Activated T-cell treated with anti-CD3 and anti-CD28 coated beads, Interleukin-2, amount 50 U/mL, for 48 hours (primary cell): Measurements from ENCODE around the gene SEBOX.
A peak's percentile ranks its signal among the peaks of the same experiment; 100 is the strongest.

Source experiments
- DNase-seq, 2 experiments: peaks; one replicate each; pipeline ENCODE4 v3.0.0-alpha.2; 2020

Gene SEBOX

DNA sequence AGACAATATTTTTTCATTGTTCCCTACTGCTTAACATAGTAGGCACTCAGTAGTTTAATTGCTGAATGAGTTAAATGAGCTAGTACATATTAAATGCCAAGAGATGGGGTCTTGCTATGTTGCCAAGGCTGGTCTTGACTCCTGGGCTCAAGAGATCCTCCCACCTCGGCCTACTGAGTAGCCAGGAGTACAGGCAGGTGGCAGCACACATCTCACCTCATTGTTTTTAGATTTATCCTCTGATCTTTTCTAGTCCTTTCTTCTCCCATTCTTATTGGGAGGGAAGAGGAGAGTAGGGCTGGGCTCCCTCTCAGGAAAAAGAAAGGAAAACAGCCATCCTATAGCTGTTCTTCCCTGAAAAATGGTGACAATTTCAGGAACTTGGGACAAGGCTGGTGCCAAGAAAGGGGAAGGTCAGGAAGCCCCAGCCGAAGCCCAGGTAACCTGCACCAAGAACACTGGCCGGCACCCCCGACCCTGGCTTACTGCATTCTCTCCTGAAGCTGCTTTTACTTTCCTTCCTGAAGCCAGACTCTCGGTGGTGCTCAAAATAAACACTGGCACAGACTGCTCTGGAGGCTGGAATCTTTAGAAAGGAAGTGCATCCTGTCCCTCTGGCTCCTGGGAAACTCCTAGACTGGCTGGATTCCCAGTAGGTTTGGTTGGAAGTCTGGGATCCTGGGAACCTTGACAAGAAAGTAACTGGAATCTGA is 26.8 kb downstream of the SEBOX start:
- DNase-seq, result no peak

DNA sequence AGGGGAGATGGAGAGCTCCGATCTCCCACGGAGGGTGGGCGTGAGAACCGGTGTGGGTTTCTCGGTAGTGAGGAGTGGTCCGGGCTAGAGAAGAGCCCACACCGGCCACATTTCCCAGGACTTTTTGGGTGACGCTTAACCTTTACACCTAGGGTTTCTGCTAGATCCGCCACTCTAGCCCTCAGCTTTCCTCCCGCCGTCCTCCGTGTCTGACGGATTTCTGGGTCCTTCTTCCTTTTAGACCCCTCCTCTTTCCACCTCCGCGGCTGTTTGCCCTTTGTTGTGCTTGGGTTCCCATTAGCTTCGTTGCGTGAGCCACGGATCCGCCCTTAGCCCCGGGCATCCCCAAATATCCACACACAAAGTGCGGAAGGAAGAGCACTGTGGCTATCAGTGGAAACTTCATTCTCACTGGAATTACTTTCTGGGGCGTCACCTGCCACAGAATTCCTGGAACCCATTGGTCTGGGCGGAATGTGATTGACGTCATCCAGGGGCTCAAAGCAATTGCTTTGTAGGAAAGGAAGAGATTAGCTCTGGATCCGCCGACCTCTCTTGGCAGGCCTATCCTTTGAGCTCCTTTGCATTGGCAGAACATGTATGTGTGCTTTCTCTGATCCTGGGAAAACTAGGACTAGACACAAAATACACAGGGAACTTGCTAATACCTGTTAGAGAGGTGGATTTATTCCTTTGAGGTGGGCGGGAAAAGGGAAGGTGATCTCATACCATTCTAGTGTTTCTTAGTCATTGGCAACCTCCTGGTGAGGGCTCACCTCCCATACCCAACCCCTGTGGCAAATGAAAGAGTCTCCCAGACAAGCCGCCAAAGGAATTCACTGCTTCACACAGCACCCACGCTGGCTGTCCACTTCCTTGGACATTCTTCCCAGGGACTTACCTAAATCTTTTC is 28.8 kb downstream of the SEBOX start:
- peak in 1 of 2 experiments; percentile 43 for DNase-seq

DNA sequence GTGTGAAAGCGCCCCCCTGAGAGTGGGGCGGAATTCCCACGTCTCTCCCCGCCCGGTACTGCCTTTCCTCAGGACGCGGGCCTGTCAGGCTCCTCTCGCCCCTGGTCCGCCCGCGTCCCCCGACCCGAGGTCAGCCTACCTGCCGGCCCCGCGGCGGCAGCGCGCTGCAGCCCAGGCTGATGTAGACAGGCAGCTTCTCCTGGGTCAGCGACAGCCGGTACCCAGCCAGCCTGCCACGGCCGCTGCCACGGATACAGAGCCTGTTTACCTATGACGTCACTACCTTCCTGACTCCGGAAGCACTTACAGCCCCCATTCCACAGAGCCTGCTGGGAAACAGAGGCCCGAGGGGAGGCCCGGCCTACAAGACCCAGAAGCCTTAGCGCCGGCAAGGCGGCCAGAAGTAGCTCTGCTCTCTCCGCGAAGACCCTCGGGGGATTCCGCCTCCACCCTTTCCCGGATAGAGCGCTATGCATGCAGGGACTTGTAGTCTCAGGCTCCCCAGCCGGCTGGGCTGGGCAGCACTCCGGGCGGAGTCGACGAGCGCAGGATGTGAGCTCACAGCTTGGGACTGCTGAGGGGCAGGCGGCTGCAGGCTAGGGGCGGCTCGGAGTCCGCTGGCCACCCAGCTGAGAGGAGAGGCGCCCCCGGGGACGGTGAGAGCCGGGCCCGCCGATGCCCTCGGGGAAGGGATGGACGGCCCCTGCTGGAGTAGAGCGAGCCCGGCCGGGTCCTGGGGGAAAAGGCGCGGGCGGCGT is 29.6 kb downstream of the SEBOX start, which contains the start of the genes IFT20 and TNFAIP1:
IFT20 (minus strand) TSS at position 272 of the 758 bp plus-strand sequence. CDS start 3,487 bp downstream, outside the sequence.
TNFAIP1 (plus strand) TSS at position 561 of the 758 bp plus-strand sequence. CDS start 3,761 bp downstream, outside the sequence.
- DNase-seq, result peak; percentile 96 to 97

DNA sequence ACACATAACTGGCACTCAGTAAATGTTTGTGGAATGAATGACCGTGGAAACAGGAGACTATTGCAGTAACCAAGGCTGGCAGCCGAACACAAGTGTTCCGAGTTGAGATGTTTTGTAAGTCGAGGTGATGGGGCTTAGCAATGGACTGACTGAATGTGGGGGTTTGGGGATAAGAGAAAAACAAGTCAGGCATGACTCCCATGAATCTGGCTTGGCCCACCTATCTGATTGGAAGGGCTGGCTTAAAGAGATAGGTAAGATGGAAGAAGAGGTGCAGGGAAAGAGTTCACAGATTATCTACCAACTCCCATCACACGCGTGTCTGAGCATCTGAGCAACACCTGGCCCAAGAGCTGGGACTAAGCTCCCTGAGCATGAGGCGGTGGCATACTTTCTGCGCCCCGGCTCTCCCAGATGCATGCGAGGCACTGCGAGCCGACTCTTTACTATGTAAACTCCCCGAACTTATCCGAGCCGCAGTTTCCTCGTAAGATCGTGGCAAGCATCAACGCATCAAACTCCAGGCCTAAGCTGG is 30.3 kb downstream of the SEBOX start:
- no peak for DNase-seq

DNA sequence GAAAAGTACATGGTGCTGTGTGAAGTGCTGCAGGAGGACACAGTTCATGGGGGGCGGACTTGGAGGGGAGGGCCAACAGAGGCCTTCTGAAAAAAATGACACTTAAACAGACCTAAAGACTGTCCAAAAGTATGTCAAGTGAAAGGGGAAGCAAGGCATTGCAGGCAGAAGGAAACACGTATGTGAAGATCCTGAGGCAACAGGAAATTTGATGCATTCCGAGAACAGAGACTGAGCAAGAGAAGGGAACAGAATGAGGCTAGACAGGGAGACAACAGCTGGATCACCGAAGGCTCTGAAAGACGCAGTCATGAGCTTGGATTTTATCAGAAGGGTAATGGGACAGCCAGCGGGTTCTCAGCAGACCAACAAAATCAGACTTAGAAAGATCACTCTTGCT is 30.8 kb downstream of the SEBOX start:
- no peak for DNase-seq

DNA sequence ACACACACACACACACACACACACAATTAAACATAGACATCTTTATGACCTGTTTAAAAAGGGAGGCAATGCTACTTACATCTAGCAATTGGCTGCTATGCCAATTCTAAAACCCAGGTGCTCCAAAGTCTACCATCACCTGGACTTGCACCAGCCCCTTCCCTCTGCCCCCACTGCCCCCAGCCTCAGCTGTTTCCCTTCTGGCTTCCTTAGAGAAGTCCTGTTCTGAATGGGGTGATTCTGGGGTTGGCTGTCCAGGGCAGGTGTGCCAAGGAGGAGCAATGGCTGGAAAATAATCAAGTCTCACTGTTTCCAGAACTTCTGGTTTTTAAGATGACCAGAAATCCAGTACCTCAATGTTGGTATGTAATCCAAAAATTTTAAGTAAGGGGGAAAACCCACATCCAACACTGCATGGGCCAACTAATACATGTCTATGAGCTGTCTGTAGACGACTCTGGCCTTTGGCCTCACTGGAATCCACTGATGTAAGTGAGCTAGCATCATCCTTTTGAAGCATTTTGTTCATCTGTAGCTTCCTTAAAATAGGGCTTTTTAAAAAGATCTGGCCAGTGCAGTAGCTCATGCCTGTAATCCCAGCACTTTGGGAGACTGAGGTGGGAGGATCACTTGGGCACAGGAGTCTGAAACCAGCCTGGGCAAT is 31.8 kb downstream of the SEBOX start:
- no peak for DNase-seq

DNA sequence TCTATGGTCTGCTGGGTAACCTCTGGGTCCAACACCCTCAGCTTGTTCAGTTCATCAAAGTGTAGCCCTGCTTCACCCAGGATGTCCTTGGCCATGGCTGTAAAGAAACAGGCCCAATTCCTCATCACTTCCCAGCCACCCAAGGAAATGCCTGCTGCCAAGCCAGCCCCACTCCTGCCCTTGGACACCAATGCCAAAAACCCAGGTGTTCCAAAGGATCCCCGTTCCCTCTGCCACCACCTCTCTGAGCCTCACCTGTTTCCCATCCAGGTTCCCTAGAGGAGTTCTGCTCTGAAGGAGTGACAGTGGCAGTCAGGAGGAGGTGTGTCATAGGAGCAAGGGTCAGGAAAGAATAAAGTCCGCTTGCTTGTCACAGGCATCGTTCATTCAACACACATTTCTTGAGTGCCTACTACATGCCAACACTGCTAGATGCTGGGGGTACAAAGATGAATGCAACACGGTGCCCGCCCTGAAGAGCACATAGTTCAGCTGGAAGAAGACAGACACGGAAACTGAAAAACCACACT is 33.0 kb downstream of the SEBOX start:
- no peak for DNase-seq

DNA sequence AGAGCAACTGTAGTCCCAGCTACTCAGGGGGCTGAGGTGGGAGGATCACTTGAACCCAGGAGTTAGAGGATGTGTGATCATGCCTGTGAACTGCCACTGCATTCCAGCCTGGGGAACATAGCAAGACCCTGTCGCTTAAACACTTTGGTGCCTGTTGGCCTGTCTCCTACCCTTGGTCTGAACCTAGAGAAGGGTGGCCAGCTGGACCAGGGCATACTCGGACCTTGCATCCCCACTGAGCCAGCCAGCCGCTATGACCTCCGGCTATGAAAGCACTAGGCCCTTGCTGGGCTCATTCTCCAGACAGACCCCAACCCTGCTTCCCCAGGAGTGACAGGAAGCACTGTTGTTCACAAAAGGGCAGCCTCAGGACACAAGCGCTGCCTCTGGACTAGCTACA is 34.3 kb downstream of the SEBOX start:
- DNase-seq, result no peak

DNA sequence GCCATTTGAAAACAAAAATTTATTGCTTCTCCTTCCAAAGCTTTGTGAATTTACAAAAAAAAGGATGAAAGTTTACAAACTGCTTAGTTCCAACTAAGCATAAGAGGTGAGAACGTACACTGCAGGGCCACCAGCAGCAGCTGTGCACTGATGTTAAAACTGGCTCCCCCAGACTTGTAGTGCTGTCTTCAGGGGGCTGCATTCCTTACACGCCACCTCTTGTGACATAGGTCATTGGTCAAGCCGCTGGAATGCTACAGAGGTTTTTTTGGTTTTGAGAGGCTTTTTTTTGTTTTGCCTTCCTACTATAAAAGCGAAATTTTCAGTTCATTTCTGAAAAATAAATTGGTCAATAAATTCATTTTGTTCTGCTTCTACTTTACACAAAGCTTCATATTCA is 36.7 kb downstream of the SEBOX start:
- DNase-seq, result no peak

DNA sequence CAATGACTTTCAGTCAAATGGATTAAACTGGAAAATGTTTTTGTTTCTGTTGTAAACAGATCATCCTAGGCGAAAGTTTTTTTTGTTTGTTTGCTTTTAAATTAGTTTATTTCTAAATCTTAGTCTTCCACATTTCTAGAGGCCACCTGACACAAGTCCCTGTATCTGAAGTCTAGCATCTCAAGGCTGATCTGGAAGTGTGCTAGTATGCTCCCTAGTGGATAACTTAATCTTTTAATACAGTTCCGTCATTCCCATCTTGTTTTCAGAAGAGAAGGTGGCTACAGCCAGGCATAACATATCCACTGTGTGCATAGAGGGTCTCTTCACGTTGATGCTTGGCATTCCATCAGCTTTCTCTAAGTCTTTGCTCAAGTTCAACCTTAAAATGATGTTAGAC is 37.3 kb downstream of the SEBOX start:
- peak in 1 of 2 experiments; percentile 5 for DNase-seq

DNA sequence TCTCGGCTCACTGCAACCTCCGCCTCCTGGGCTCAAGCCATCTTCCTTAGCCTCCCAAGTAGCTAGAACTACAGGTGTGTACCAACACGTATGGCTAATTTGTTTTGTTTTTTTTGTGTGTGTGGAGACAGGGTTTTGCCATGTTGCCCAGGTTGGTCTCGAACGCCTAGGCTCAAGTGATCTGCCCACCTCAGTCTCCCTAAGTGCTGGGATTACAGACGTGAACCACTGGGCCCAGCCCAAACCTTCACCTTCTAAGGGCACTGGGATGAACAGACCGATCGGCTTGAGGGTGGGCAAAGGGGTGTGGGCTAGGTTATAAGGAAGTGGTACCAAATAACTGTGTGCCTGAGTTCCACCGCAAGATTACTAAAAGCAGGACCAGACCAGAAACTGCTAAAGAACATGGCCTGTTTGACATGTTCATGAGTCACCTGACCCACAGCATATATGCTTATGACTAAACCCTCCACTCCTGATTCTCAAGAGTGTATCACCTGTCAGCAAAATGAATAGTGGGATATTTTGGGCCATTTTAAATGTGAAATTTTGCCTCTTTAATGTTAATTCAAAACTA is 37.9 kb downstream of the SEBOX start:
- DNase-seq, result peak; percentile 54 to 57

DNA sequence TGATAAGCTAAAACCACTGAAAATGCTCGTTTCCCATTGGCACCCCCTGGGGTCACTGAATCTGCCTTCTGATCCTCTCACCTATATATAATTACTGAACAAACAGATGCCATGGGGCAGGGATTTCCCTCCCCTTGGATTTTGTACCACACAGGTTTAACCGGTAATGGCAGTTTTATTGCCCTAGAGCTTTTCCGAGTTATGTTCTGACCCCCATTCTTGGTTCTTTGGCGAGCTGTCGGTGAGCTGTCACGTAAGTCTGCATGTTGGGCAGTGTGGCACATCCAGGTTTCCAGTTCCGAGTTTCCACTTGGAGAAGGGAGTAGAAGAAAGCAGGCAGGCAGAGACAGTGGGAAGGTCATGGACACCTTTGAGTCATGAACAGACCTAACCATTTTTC is 38.9 kb downstream of the SEBOX start:
- DNase-seq, result peak; percentile 12 to 14

DNA sequence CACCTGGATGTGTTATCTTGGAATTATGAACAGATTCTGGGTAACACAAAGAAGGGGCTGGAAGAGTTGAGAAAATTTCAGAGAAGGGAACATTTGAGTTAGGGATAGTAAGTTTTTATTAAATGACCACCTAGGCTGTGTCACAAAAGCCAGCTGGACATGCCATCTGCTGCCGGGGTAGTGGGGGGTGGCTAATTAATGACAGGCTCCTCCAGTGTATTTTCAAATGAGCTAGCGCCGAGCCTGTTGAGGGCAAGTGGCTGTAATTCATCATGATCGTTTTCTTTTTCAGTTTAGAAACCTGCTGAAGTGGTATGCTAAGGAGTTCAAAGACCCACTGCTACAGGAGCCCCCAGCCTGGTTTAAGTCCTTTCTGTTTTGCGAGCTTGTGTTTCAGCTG is 39.8 kb downstream of the SEBOX start:
- DNase-seq, result no peak

DNA sequence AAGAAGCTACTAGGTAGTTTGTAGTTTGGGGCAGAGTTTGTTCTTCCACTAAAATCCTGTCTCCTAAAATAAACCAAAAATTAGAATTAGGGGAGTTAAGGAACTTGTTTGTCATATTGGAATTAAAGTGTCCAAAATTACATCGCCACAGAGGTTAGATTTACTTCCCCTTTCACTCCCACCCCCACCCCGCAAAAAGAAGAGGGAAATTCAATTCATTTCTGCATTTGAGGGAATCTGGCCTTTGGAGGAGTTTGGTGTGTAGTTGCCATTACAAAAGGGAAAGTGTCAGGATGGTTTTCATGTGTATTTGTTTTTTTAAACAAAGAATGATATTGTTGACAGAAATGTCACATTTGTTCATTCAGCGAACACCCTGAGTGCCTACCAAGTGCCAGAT is 40.2 kb downstream of the SEBOX start:
- no peak for DNase-seq

DNA sequence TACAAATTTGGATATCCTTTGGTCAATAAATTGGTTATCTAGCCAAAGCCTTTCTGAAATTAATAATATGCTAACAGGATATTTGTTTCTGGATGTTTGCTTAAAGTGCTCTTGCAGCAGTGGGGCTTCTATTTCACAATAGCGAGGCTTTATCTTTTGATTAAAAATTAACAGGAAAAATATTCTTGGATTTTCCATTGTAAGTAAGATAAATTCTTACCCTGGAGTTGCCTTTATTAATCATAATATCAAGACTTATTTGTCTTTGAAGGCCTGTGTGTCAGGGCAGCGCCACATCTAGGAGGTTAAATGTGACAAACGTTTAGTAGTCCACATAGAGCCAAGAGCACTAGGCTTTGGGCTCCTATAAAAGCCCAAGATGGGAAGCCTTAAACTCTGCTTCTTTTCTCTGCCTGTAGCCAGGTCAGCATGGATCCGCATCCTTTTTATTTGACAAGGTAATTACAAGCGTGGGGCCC is 40.7 kb downstream of the SEBOX start:
- no peak for DNase-seq

DNA sequence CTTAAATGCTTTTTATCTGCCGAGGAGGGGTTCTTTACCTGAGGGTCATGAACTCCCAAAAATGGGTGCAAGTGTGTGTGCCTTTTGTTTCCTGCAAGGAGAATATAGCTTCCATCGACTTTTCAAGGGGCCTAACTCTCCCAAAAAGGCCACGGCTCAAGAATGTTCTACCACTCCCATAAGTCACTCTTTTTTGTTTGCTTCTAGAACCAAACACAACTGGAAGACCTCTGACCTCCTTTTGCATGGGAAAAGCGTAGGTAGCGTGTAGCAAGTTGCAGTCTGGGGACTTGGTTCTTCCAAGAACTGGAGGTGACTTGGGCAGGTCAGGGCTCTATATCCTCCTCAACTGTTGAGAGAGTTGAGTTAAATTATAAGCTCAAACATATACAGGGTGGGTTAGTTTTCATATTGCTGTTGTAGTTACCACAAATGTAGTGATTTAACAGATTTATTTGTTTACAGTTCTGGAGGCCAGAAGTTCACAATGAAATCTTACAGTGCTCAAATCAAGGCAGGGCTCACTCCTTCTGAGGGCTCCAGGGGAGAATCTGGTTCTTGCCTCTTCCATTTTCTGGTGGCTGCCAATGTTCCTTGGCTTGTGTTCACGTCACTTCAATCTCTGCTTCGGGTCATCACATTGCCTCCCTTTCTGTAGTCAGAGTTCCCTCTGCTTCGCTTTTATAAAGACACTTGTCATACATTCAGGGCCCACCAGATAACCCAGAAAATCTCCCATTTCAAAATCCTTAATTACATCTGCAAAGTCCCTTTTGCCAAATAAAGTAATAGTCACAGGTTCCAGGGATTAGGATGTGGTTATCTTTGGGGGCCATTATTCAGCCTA is 44.6 kb downstream of the SEBOX start:
- DNase-seq, result no peak

DNA sequence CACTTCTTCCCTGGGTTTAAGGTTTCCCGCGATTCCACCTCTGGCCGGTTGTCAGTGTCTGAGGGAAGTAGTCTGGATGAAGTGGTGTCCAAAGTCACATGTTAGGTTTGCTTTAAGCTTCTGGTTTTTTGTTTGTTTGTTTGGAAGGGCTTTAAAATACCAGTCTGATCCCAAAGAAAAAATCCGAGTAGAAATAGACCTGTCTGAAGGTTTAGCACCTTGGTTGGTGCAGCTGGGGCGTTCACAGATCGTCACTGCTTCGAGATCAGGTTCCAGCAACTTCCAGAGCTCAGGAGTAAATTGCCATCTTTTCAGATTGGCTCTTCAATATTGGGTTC is 45.4 kb downstream of the SEBOX start:
- no peak for DNase-seq

DNA sequence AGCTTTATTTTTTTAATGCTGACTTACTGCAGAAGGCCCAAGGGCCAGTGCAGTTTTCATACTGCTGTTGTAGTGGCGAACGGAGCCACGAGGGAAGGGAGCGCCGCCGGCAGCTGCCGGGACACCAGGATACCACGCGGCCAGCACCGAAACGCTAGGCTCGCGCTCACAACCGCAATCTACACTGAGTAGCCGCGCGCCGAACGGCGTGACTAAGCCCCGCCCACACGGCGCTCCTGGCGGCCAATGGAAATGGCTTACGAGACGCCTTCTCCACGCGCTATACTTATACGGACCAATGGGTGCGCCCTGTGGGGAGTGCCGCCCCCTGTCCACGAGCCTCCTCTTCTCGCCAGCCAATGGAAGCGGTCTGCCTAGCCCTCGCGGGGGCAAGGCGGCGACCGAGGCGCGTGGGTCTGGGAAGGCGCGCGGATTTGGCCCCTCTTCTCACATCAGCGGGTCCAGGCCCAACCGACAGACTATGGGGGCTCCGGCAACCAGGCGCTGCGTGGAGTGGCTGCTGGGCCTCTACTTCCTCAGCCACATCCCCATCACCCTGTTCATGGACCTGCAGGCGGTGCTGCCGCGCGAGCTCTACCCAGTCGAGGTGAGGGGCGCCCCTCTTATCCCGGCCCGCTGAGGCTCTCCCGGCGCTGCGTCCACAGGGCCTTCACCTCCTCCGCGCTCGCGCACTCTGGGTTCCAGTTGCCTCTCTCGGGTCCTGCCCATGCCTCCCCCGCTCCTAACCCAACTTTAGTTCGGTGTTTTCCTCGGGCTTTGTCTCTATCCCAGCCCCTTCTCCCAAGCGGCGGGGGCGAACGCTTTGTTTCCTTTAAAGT is 46.0 kb downstream of the SEBOX start, which contains the start of gene TMEM97:
TMEM97 (plus strand) TSS at position 442 of the 839 bp plus-strand sequence; CDS start at position 482, 40 bp downstream.
- DNase-seq, result peak; percentile 95

DNA sequence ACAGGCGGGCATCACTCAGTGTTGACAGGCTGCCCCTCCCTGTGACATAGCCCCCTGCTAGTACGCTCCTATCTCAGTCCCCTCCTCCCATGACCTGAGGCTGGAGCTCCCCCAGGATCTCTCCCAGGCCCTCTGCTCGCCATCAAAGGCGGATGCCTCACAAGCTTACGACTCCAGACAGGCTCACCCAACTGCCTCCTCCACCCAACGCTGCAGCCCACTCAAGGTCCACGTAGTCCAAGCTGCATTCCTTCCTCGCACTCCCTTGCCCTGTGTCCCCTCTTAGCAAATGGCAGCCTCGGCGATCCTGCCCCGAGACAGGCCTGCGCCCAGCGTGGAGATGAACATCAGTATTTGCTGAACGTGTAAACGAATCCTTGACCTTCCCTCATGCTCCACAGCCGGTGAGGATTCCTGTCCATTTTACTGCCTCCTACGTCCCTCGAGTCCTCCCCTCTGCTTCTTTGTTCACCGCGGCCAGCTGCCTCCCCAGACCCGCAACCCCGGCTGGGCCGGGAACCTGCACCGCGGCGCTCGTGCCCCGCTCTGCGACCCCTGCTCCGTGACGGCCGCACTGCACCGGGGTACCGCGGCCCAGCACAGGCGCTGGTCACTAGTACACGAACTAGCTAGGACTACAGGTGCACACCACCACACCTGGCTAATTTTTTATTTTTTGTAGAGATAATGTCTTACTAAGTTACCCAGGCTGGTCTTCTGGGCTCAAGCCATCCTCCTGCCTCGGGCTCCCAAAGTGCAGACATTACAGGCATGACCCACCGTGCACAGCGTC is 46.8 kb downstream of the SEBOX start:
- peak in 1 of 2 experiments; percentile 36 for DNase-seq
